Measurements from ENCODE around the gene SPARCL1.

- no peak for TF ChIP-seq CTCF (conservative IDR thresholded peaks at IDR 0.05; ENCODE audit: low read length)
- no peak for TF ChIP-seq EZH2phosphoT487 (IDR thresholded peaks at IDR 0.05; ENCODE audit: borderline replicate concordance, low read depth, low read length)
Observed at GRCh38 chr4:87510747-87511146, 18.4 kb downstream of the SPARCL1 start.

All from OCI-LY7 (cell line).